HG03196 (cell line): ENCODE data around the gene RHBDL2.
"Not testable (repeated sequence)": the region's sequence is repeated elsewhere in the genome, so short reads cannot be mapped to it uniquely, and the experiment has no call there.

Source experiments
- ATAC-seq: cut with Tn5 transposase; IDR thresholded peaks from one replicate; pipeline ENCODE4 v1.9.1; 2021; ENCODE audit not compliant: unreplicated experiment

RHBDL2 gene

GRCh38 chr1:38941527-38942019 lies at the start of gene RHBDL2:
Gene RHBDL2 (minus strand): TSS chr1:38941830. CDS start chr1:38919212, 22,618 bp downstream.
- ATAC-seq: no peak

- peak; percentile 92 for ATAC-seq
Measured at GRCh38 chr1:38990738-38991637, 49.4 kb upstream of the RHBDL2 start, which contains the start of gene AKIRIN1. Gene AKIRIN1 (plus strand): TSS chr1:38991276. CDS start chr1:38991381, 105 bp downstream.

- no peak for ATAC-seq
Measured at GRCh38 chr1:38990386-38990737, 48.7 kb upstream of the RHBDL2 start.

GRCh38 chr1:38989979-38990378 lies 48.3 kb upstream of the RHBDL2 start:
- ATAC-seq: no peak

GRCh38 chr1:38979380-38979779 lies 37.8 kb upstream of the RHBDL2 start:
- ATAC-seq: not testable (repeated sequence)

GRCh38 chr1:38978245-38978542 lies 36.6 kb upstream of the RHBDL2 start:
- not testable (repeated sequence) for ATAC-seq

- not testable (repeated sequence) for ATAC-seq
Measured at GRCh38 chr1:38977399-38978244, 36.0 kb upstream of the RHBDL2 start.

GRCh38 chr1:38973659-38974437 lies 32.2 kb upstream of the RHBDL2 start:
- ATAC-seq: no peak

GRCh38 chr1:38973145-38973544 lies 31.5 kb upstream of the RHBDL2 start:
- not testable (repeated sequence) for ATAC-seq

- no peak for ATAC-seq
Measured at GRCh38 chr1:38964140-38964548, 22.5 kb upstream of the RHBDL2 start.

- ATAC-seq: no peak
Measured at GRCh38 chr1:38962560-38962959, 20.9 kb upstream of the RHBDL2 start.

- no peak for ATAC-seq
Measured at GRCh38 chr1:38962113-38962512, 20.5 kb upstream of the RHBDL2 start.

GRCh38 chr1:38958967-38959366 lies 17.3 kb upstream of the RHBDL2 start:
- no peak for ATAC-seq

GRCh38 chr1:38953433-38953860 lies 11.8 kb upstream of the RHBDL2 start:
- no peak for ATAC-seq

GRCh38 chr1:38950553-38950952 lies 8.9 kb upstream of the RHBDL2 start:
- ATAC-seq: no peak

GRCh38 chr1:38944547-38944946 lies 2.9 kb upstream of the RHBDL2 start:
- ATAC-seq: no peak

- no peak for ATAC-seq
Measured at GRCh38 chr1:38942664-38943428, 1.2 kb upstream of the RHBDL2 start.

GRCh38 chr1:38941093-38941492 lies 537 bp downstream of the RHBDL2 start:
- no peak for ATAC-seq

- ATAC-seq: no peak
Measured at GRCh38 chr1:38940339-38941047, 1.1 kb downstream of the RHBDL2 start.
